Measurements from ENCODE around the gene HSPB3. TPM values are rescaled to one million over a fixed set of nuclear protein-coding genes. Genes with fewer than 3 reads are reported as not detected.
A peak's percentile ranks its signal among the peaks of the same experiment; 100 is the strongest.

HSPB3 gene
- total RNA-seq, 2 donors from 2014 or later: 0.95 TPM; not detected in 1

- Histone ChIP-seq H3K27me3 (replicated peaks; ENCODE audit: insufficient read depth) (no peaks in the 10 kb centered on the region), H3K4me1 (ENCODE audit: control insufficient read depth in 1 of 2, low read depth in 2 of 2) (no peaks in the 10 kb centered on the region), H3K4me3 (no peak overlapping the region), H3K9me3 (no peaks in the 10 kb centered on the region), H3K36me3 (no peaks in the 10 kb centered on the region), H3K27ac (no peak overlapping the region)
- ATAC-seq (ENCODE audit: insufficient number of reproducible peaks, low FRiP score, low read depth): no peak
- no peak for DNase-seq (ENCODE audit: low spot score)
- no peak for TF ChIP-seq CTCF (IDR thresholded peaks at IDR 0.05)
Observed at GRCh38 chr5:54438620-54439389, 16.7 kb upstream of the HSPB3 start.

DNA sequence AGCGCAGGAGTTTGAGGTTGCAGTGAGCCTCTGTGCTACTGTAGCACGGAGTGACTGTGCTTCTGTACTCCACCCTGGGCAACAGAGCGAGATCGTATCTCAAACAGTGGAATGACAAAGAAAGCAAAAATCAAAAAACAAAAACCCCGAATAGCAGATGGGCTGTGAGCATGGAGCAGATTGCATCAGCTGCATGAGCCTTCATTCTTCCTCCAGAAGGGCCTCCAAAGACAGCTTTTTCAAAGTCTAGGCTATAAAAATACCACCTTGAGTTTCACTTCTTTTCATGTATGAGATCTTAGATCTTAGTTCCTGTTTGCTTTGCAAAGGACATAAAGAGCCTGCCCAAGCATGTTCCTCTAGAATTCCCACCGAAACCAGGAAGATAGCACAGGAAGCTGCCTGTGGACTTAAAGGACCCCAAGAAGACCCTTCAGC is 15.0 kb upstream of the HSPB3 start:
- TF ChIP-seq CTCF (IDR thresholded peaks at IDR 0.05): no peak
- ATAC-seq (ENCODE audit: insufficient number of reproducible peaks, low FRiP score, low read depth) (no peak), DNase-seq (ENCODE audit: low spot score) (no peak)
- no peaks in the 10 kb centered on the region for H3K9me3 ChIP-seq
- no peak overlapping the region for H3K4me3 ChIP-seq
- H3K36me3 ChIP-seq: no peaks in the 10 kb centered on the region
- H3K27me3 ChIP-seq (replicated peaks; ENCODE audit: insufficient read depth): no peaks in the 10 kb centered on the region
- H3K4me1 ChIP-seq (ENCODE audit: control insufficient read depth in 1 of 2, low read depth in 2 of 2): no peaks in the 10 kb centered on the region
- no peak overlapping the region for H3K27ac ChIP-seq

- peaks cover 4 to 17% of the 10 kb centered on the region in 2 donors for H3K4me1 ChIP-seq (ENCODE audit: control insufficient read depth in 1 of 2, low read depth in 2 of 2)
- ATAC-seq (ENCODE audit: insufficient number of reproducible peaks, low FRiP score, low read depth) (no peak), DNase-seq (ENCODE audit: low spot score) (no peak)
- no peaks in the 10 kb centered on the region for H3K9me3 ChIP-seq
- no peak overlapping the region for H3K4me3 ChIP-seq
- no peaks in the 10 kb centered on the region for H3K27me3 ChIP-seq (replicated peaks; ENCODE audit: insufficient read depth)
- no peaks in the 10 kb centered on the region for H3K36me3 ChIP-seq
- no peak overlapping the region for H3K27ac ChIP-seq
- no peak for TF ChIP-seq CTCF (IDR thresholded peaks at IDR 0.05)
Observed at GRCh38 chr5:54442271-54442670, 13.2 kb upstream of the HSPB3 start.

DNA sequence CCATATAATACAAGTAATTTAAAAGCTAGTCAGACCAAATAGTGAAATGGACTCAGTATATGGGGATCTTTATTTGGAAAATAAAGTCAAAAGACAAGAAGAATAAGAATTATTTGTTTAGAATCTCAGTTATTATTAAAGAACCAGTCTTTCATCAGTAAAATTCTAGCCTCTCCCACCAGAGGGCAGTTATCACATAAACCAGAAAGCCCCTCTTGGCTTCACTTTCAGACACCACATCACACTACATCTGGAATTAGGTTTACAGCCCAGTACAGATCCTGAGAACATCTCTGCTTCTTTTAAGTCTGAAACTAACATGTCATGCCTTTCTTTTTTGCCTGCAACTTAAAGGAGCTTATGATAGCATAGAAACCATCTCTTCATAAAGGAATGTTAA is 12.2 kb upstream of the HSPB3 start:
- Histone ChIP-seq H3K4me3 (no peak overlapping the region), H3K4me1 (ENCODE audit: control insufficient read depth in 1 of 2, low read depth in 2 of 2) (peaks cover 4 to 18% of the 10 kb centered on the region in 2 donors), H3K36me3 (no peaks in the 10 kb centered on the region), H3K9me3 (no peaks in the 10 kb centered on the region), H3K27me3 (replicated peaks; ENCODE audit: insufficient read depth) (no peaks in the 10 kb centered on the region), H3K27ac (no peak overlapping the region)
- no peak for DNase-seq (ENCODE audit: low spot score)
- peak; percentile 36 for TF ChIP-seq CTCF (IDR thresholded peaks at IDR 0.05)
- ATAC-seq (ENCODE audit: insufficient number of reproducible peaks, low FRiP score, low read depth): no peak

- ATAC-seq (ENCODE audit: insufficient number of reproducible peaks, low FRiP score, low read depth) (no peak), DNase-seq (ENCODE audit: low spot score) (no peak)
- no peaks in the 10 kb centered on the region for H3K36me3 ChIP-seq
- H3K27ac ChIP-seq: peak overlapping the region; percentile 49 to 60
- H3K27me3 ChIP-seq (replicated peaks; ENCODE audit: insufficient read depth): no peaks in the 10 kb centered on the region
- H3K4me3 ChIP-seq: no peak overlapping the region
- H3K4me1 ChIP-seq (ENCODE audit: control insufficient read depth in 1 of 2, low read depth in 2 of 2): peaks cover 4 to 18% of the 10 kb centered on the region in 2 donors
- no peaks in the 10 kb centered on the region for H3K9me3 ChIP-seq
- no peak for TF ChIP-seq CTCF (IDR thresholded peaks at IDR 0.05)
Observed at GRCh38 chr5:54445691-54446378, 9.7 kb upstream of the HSPB3 start.

Data from thoracic aorta (tissue), 2 donors.